BLaER1 (cell line): Measurements from ENCODE around the gene METTL23.

Experiments
- H3K27ac ChIP-seq: shearing (Covaris generic); formaldehyde crosslinking; 2 replicates; pipeline ENCODE4 v1.8.1; 2022
- H3K27me3 ChIP-seq: shearing (Covaris generic); formaldehyde crosslinking; 2 replicates; pipeline ENCODE4 v1.8.1; 2022
- H3K36me3 ChIP-seq: shearing (Covaris generic); formaldehyde crosslinking; 2 replicates; pipeline ENCODE4 v1.8.1; 2022
- H3K4me1 ChIP-seq: shearing (Covaris generic); formaldehyde crosslinking; 2 replicates; pipeline ENCODE4 v1.8.1; 2022
- H3K4me2 ChIP-seq: shearing (Covaris generic); formaldehyde crosslinking; 2 replicates; pipeline ENCODE4 v1.8.1; 2022
- H3K4me3 ChIP-seq: shearing (Covaris generic); formaldehyde crosslinking; 2 replicates; pipeline ENCODE4 v1.8.1; 2022
- H3K9ac ChIP-seq: shearing (Covaris generic); formaldehyde crosslinking; 2 replicates; pipeline ENCODE4 v1.8.1; 2022
- H3K9me3 ChIP-seq: shearing (Covaris generic); formaldehyde crosslinking; 2 replicates; pipeline ENCODE4 v1.8.1; 2022
- H4K20me1 ChIP-seq: shearing (Covaris generic); formaldehyde crosslinking; 2 replicates; pipeline ENCODE4 v1.8.1; 2022
- Cebpa-rat ChIP-seq: shearing (Covaris generic); IDR thresholded peaks from 2 replicates; pipeline ENCODE4 v1.8.1; 2022

The METTL23 gene

DNA sequence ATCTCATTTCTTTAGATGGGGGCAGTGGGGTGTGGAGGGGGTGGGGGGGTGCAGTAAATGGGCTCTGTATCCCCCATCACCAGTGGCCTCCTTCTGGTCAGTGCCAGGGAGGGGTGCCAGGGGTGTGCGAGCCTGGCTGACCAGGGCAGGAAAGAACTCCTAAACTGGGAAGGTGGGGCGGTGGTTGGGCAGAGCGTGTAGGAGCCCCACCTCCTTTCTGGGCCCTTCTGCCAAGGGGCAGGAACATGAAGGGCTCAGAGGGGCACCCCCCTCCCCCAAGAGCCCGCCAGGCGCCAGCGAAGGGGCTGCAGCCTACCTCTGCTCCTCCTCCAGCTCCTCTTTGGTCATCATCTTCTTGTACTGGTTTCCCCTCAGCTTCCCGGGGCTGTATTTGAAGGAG, 41.9 kb upstream of the METTL23 start:
- H3K27ac ChIP-seq, result no peak overlapping the region
- H3K9ac ChIP-seq, result 0 out of 2 replicates have a peak overlapping the region, but pooled peaks have one; percentile 19
- H3K27me3 ChIP-seq, result no peaks in the 10 kb centered on the region
- no peaks in the 10 kb centered on the region for H3K9me3 ChIP-seq
- H3K4me3 ChIP-seq, result no peak overlapping the region
- peaks cover 93% of the 10 kb centered on the region for H3K4me1 ChIP-seq
- H3K4me2 ChIP-seq, result peak overlapping the region; percentile 90
- no peak for TF ChIP-seq Cebpa-rat
- H4K20me1 ChIP-seq, result peaks cover 32% of the 10 kb centered on the region
- H3K36me3 ChIP-seq, result peaks cover 22% of the 10 kb centered on the region

- H3K4me1 ChIP-seq, result peaks cover 92% of the 10 kb centered on the region
- H3K27me3 ChIP-seq, result no peaks in the 10 kb centered on the region
- no peak for TF ChIP-seq Cebpa-rat
- H3K9me3 ChIP-seq, result no peaks in the 10 kb centered on the region
- 0 out of 2 replicates have a peak overlapping the region, but pooled peaks have one; percentile 19 for H3K9ac ChIP-seq
- H4K20me1 ChIP-seq, result peaks cover 32% of the 10 kb centered on the region
- no peak overlapping the region for H3K4me3 ChIP-seq
- H3K4me2 ChIP-seq, result peak overlapping the region; percentile 90
- no peak overlapping the region for H3K27ac ChIP-seq
- peaks cover 21% of the 10 kb centered on the region for H3K36me3 ChIP-seq
Observed at GRCh38 chr17:76685366-76685765, 41.3 kb upstream of the METTL23 start.

GRCh38 chr17:76685846-76686245, 40.8 kb upstream of the METTL23 start:
- no peak for TF ChIP-seq Cebpa-rat
- Histone ChIP-seq H3K9ac (no peak overlapping the region), H3K36me3 (peaks cover 16% of the 10 kb centered on the region; the same call in 1 of the 2 replicates), H3K4me2 (peak overlapping the region; percentile 90), H3K4me3 (no peak overlapping the region), H4K20me1 (peaks cover 32% of the 10 kb centered on the region), H3K9me3 (no peaks in the 10 kb centered on the region), H3K4me1 (peaks cover 92% of the 10 kb centered on the region), H3K27me3 (no peaks in the 10 kb centered on the region), H3K27ac (no peak overlapping the region)

DNA sequence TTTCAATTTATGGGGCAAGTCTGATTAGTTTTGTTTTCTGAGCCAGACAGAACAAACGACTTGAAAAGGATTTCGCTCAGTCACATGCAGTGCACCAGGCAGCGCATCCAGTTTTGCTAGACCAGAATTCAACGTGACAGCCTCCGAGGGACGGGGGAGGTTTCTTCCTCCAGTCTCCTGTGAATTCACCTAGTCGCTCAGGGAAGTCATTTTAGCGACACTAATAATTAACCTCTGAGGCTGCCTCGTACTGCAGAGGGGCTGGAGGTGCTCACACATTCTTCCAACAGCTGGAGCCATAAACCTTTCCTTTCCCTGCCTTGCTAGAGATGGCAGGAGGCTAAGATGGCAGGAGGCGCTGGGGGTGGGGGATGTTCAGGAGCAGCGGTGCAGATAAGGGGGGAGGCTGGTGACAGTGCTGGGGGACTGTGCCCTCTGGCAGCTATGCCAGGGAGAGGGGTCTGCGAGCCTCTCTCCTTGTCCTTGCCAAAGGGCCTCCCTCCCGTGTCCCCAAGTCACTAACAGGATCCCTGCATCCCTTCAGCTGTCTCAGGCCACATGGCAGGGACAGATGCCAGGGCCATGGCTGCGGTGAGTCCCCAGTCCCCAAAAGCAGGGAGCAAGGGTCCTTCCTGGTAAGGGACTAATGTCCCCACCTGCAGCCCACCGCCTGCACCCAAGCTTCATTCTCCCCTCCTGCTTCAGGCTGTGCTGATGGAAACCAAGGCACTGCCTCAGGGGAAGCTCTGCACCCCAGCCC, 39.9 kb upstream of the METTL23 start:
- H3K4me1 ChIP-seq, result peaks cover 92% of the 10 kb centered on the region
- H4K20me1 ChIP-seq, result peaks cover 28% of the 10 kb centered on the region
- no peak overlapping the region for H3K27ac ChIP-seq
- peaks cover 15% of the 10 kb centered on the region; the same call in 1 of the 2 replicates for H3K36me3 ChIP-seq
- no peak for TF ChIP-seq Cebpa-rat
- peak overlapping the region; percentile 90 for H3K4me2 ChIP-seq
- H3K9ac ChIP-seq, result 0 out of 2 replicates have a peak overlapping the region, but pooled peaks have one; percentile 53
- H3K9me3 ChIP-seq, result no peaks in the 10 kb centered on the region
- no peaks in the 10 kb centered on the region for H3K27me3 ChIP-seq
- H3K4me3 ChIP-seq, result no peak overlapping the region

GRCh38 chr17:76687298-76688164, 39.1 kb upstream of the METTL23 start:
- Histone ChIP-seq H3K36me3 (peaks cover 15% of the 10 kb centered on the region; the same call in 1 of the 2 replicates), H3K9ac (peak overlapping the region; percentile 53), H3K4me2 (peak overlapping the region; percentile 90), H3K27me3 (no peaks in the 10 kb centered on the region), H3K27ac (peak overlapping the region; percentile 67), H4K20me1 (peaks cover 20% of the 10 kb centered on the region), H3K9me3 (no peaks in the 10 kb centered on the region), H3K4me1 (peaks cover 89% of the 10 kb centered on the region), H3K4me3 (no peak overlapping the region)
- no peak for TF ChIP-seq Cebpa-rat

GRCh38 chr17:76688165-76688622, 38.4 kb upstream of the METTL23 start:
- Histone ChIP-seq H4K20me1 (peaks cover 16% of the 10 kb centered on the region; the same call in 1 of the 2 replicates), H3K36me3 (peaks cover 15% of the 10 kb centered on the region; the same call in 1 of the 2 replicates), H3K9me3 (no peaks in the 10 kb centered on the region), H3K9ac (peak overlapping the region; percentile 53; the same call in 1 of the 2 replicates), H3K4me2 (peak overlapping the region; percentile 90), H3K27me3 (no peaks in the 10 kb centered on the region), H3K4me1 (peaks cover 89% of the 10 kb centered on the region), H3K4me3 (no peak overlapping the region), H3K27ac (peak overlapping the region; percentile 67)
- TF ChIP-seq Cebpa-rat, result no peak

DNA sequence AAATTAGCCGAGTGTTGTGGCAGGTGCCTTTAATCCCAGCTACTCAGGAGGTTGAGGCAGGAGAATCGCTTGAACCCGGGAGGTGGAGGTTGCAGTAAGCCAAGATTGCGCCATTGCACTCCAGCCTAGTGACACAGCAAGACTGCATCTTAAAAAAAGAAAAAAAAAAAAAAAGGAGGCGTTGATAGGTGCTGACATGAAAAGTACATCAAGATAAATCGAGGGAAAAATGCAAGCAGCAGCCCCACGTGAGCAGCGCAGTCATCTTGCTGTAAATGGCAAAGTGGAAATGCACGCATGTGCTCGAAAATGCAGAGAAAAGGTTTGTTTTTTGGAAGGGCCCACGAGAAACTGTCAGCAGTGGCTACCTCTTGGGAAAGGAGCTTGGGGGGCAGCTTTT, 36.8 kb upstream of the METTL23 start:
- H3K9me3 ChIP-seq, result no peaks in the 10 kb centered on the region
- no peak overlapping the region for H3K27ac ChIP-seq
- H3K27me3 ChIP-seq, result no peaks in the 10 kb centered on the region
- H3K36me3 ChIP-seq, result peaks cover 15% of the 10 kb centered on the region; the same call in 1 of the 2 replicates
- H3K4me3 ChIP-seq, result no peak overlapping the region
- TF ChIP-seq Cebpa-rat, result no peak
- 0 out of 2 replicates have a peak, but pooled peaks cover 11% of the 10 kb centered on the region for H4K20me1 ChIP-seq
- H3K4me2 ChIP-seq, result no peak overlapping the region
- no peak overlapping the region for H3K9ac ChIP-seq
- peaks cover 90% of the 10 kb centered on the region for H3K4me1 ChIP-seq

DNA sequence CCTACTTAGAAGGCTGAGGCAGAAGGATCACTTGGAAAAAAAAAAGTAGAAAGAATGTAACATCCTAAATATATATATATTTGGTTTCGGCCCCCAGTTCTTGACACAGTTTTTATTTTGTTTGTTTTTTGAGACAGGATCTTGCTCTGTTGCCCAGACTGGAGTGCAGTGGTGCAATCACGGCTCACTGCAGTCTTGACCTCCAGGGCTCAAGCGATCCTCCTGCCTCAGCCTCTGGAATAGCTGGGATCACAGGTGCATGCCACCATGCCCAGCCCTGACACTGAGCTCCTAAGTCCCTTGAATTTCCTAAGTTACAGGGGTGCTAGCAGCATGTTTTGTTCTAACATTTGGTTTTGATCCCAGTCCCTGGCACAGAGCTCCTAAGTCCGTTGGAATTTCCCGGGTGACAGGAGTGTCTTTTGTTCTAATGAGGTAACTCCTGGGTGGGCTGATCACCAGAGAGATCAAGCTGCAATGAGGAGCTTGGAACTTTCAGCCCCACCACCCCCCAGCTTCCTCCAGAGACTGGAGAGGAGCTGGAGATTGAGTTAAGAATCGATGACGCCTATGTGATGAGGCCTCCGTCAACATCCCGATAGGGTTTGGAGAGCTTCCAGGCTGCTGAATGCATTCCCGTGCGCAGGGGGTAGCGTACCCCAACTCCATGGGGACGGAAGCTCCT, 35.9 kb upstream of the METTL23 start:
- 0 out of 2 replicates have a peak, but pooled peaks cover 6% of the 10 kb centered on the region for H4K20me1 ChIP-seq
- peak overlapping the region; percentile 36; the same call in 1 of the 2 replicates for H3K4me2 ChIP-seq
- no peak overlapping the region for H3K4me3 ChIP-seq
- H3K4me1 ChIP-seq, result peaks cover 90% of the 10 kb centered on the region
- H3K27me3 ChIP-seq, result no peaks in the 10 kb centered on the region
- H3K36me3 ChIP-seq, result peaks cover 13% of the 10 kb centered on the region; the same call in 1 of the 2 replicates
- TF ChIP-seq Cebpa-rat, result no peak
- no peak overlapping the region for H3K27ac ChIP-seq
- H3K9me3 ChIP-seq, result no peaks in the 10 kb centered on the region
- no peak overlapping the region for H3K9ac ChIP-seq
